Dedifferentiated amniotic fluid mesenchymal stem cell (primary cell): ENCODE measurements around the gene VIL1.

Experiments
- DNase-seq: peaks from one replicate; pipeline ENCODE4 v3.0.0-alpha.2; 2016; ENCODE audit errors: extremely low spot score

The VIL1 gene

GRCh38 chr2:218395090-218395444, 23.9 kb upstream of the VIL1 start:
- DNase-seq, result no peak

- DNase-seq, result no peak
Observed at GRCh38 chr2:218395456-218395825, 23.5 kb upstream of the VIL1 start.

- DNase-seq, result peak; percentile 92
Observed at GRCh38 chr2:218395826-218396687, 22.9 kb upstream of the VIL1 start.

- peak; percentile 53 for DNase-seq
Observed at GRCh38 chr2:218396688-218397462, 22.0 kb upstream of the VIL1 start.

GRCh38 chr2:218397463-218397819, 21.5 kb upstream of the VIL1 start:
- DNase-seq, result no peak

- DNase-seq, result peak; percentile 44
Observed at GRCh38 chr2:218397820-218398436, 21.0 kb upstream of the VIL1 start.

- DNase-seq, result peak; percentile 68
Observed at GRCh38 chr2:218398437-218399390, 20.2 kb upstream of the VIL1 start.

- peak; percentile 93 for DNase-seq
Observed at GRCh38 chr2:218399391-218400166, 19.3 kb upstream of the VIL1 start, which contains the start of gene CTDSP1. TSS of gene CTDSP1 (plus strand) at chr2:218399868. CDS start at chr2:218400091, 223 bp downstream.

- DNase-seq, result no peak
Observed at GRCh38 chr2:218400167-218400929, 18.6 kb upstream of the VIL1 start.

GRCh38 chr2:218400930-218401881, 17.7 kb upstream of the VIL1 start:
- DNase-seq, result no peak

- no peak for DNase-seq
Observed at GRCh38 chr2:218401890-218402289, 17.0 kb upstream of the VIL1 start.

- DNase-seq, result no peak
Observed at GRCh38 chr2:218402491-218402901, 16.4 kb upstream of the VIL1 start.

GRCh38 chr2:218402911-218403411, 16.0 kb upstream of the VIL1 start:
- no peak for DNase-seq

GRCh38 chr2:218403810-218404209, 15.1 kb upstream of the VIL1 start:
- DNase-seq, result no peak

GRCh38 chr2:218404351-218405085, 14.4 kb upstream of the VIL1 start:
- no peak for DNase-seq

GRCh38 chr2:218405086-218405745, 13.7 kb upstream of the VIL1 start:
- DNase-seq, result no peak

- no peak for DNase-seq
Observed at GRCh38 chr2:218405746-218406208, 13.1 kb upstream of the VIL1 start.
